Trophoblast cell (in vitro differentiated cells and primary cell): Measurements from ENCODE around the gene DIAPH3.

Experiments used
- DNase-seq, 2 donors: peaks; one replicate each; pipeline ENCODE4 v3.0.0-alpha.2; 2016
- H2AFZ ChIP-seq: 2 replicates; pipeline ENCODE4 v1.6.1; 2013; ENCODE audit warnings: low read length, moderate library complexity, mild to moderate bottlenecking; ENCODE audit not compliant: insufficient read depth, poor library complexity
- H2AK5ac ChIP-seq: 2 replicates; pipeline ENCODE4 v1.6.1; 2013; ENCODE audit warnings: mild to moderate bottlenecking, low read length
- H2BK120ac ChIP-seq: 2 replicates; pipeline ENCODE4 v1.6.1; 2013; ENCODE audit warnings: low read length, mild to moderate bottlenecking, moderate library complexity; ENCODE audit not compliant: insufficient read depth, poor library complexity
- H2BK12ac ChIP-seq: 2 replicates; pipeline ENCODE4 v1.6.1; 2013; ENCODE audit warnings: mild to moderate bottlenecking, low read length, moderate library complexity
- H2BK5ac ChIP-seq: 2 replicates; pipeline ENCODE4 v1.6.1; 2013; ENCODE audit warnings: low read length, low read depth, moderate library complexity, mild to moderate bottlenecking; ENCODE audit not compliant: poor library complexity
- H3K14ac ChIP-seq: 2 replicates; pipeline ENCODE4 v1.6.1; 2013; ENCODE audit warnings: mild to moderate bottlenecking, low read length
- H3K18ac ChIP-seq: 2 replicates; pipeline ENCODE4 v1.6.1; 2013; ENCODE audit warnings: mild to moderate bottlenecking, low read length
- H3K23ac ChIP-seq: 2 replicates; pipeline ENCODE4 v1.6.1; 2013; ENCODE audit warnings: low read length
- H3K27ac ChIP-seq: 2 replicates; pipeline ENCODE4 v1.5.1; 2013; ENCODE audit warnings: low read depth, mild to moderate bottlenecking, inconsistent platforms, low read length, moderate library complexity
- H3K27me3 ChIP-seq: 2 replicates; pipeline ENCODE4 v1.6.1; 2013; ENCODE audit warnings: inconsistent platforms, mild to moderate bottlenecking, low read length, moderate library complexity; ENCODE audit not compliant: insufficient read depth
- H3K36me3 ChIP-seq, 2 experiments: 1 replicate in 1 of 2; 2 replicates in 1 of 2; pipeline ENCODE4 v1.6.1; 2013; ENCODE audit warnings: low read length in 2 of 2, mild to moderate bottlenecking in 2 of 2, moderate library complexity in 1 of 2; ENCODE audit not compliant: insufficient read depth in 2 of 2, control insufficient read depth in 1 of 2
- H3K4ac ChIP-seq: 2 replicates; pipeline ENCODE4 v1.6.1; 2013; ENCODE audit warnings: low read depth, mild to moderate bottlenecking, low read length, moderate library complexity
- H3K4me1 ChIP-seq, 2 experiments: 1 replicate in 1 of 2; 2 replicates in 1 of 2; pipeline ENCODE4 v1.6.1; 2013; ENCODE audit warnings: low read length in 2 of 2, mild to moderate bottlenecking in 2 of 2, moderate library complexity in 1 of 2; ENCODE audit not compliant: insufficient read depth in 2 of 2, control insufficient read depth in 1 of 2
- H3K4me2 ChIP-seq: 2 replicates; pipeline ENCODE4 v1.6.1; 2013; ENCODE audit warnings: inconsistent platforms, mild to moderate bottlenecking, low read length, moderate library complexity
- H3K4me3 ChIP-seq: 2 replicates; pipeline ENCODE4 v1.5.1; 2013; ENCODE audit warnings: mild to moderate bottlenecking, low read depth, low read length, inconsistent platforms
- H3K79me1 ChIP-seq: one replicate; pipeline ENCODE4 v1.6.1; 2013; ENCODE audit warnings: low read length
- H3K79me2 ChIP-seq: 2 replicates; pipeline ENCODE4 v1.6.1; 2013; ENCODE audit warnings: low read length, mild to moderate bottlenecking; ENCODE audit not compliant: control insufficient read depth, insufficient read depth, poor library complexity
- H3K9ac ChIP-seq: 2 replicates; pipeline ENCODE4 v1.6.1; 2013; ENCODE audit warnings: mild to moderate bottlenecking, low read length
- H3K9me3 ChIP-seq: 2 replicates; pipeline ENCODE4 v1.6.1; 2013; ENCODE audit warnings: low read depth, mild to moderate bottlenecking, control low read depth, inconsistent platforms, low read length; ENCODE audit not compliant: insufficient read depth
- H4K12ac ChIP-seq: 2 replicates; pipeline ENCODE4 v1.6.1; 2013; ENCODE audit warnings: low read depth, mild to moderate bottlenecking, low read length, moderate library complexity
- H4K8ac ChIP-seq: 2 replicates; pipeline ENCODE4 v1.6.1; 2013; ENCODE audit warnings: low read depth, mild to moderate bottlenecking, low read length, moderate library complexity
- H4K91ac ChIP-seq: one replicate; pipeline ENCODE4 v1.6.1; 2013; ENCODE audit warnings: low read depth, mild to moderate bottlenecking, low read length, moderate library complexity
- WGBS: extraction: QIAGEN DNeasy Blood & Tissue Kit; methylation state at CpG from one replicate; pipeline ENCODE4 v1.1.7; 2013; ENCODE audit warnings: missing lambda C conversion rate; ENCODE audit not compliant: insufficient read length, insufficient coverage; ENCODE audit errors: extremely low coverage; 5-methylcytosine and 5-hydroxymethylcytosine counted together

Gene DIAPH3

GRCh38 chr13:59883885-59884284, 279.8 kb downstream of the DIAPH3 start:
- Histone ChIP-seq H3K4me2 (no peak overlapping the region), H3K9ac (no peak overlapping the region), H2BK5ac (no peak overlapping the region), H3K4me3 (no peak overlapping the region), H3K79me2 (no peaks in the 10 kb centered on the region), H4K91ac (no peak overlapping the region), H3K27ac (no peak overlapping the region), H3K4me1 (no peaks in the 10 kb centered on the region), H3K79me1 (no peaks in the 10 kb centered on the region), H3K23ac (no peak overlapping the region), H3K9me3 (no peaks in the 10 kb centered on the region), H3K36me3 (peaks cover 0 to 3% of the 10 kb centered on the region in 2 experiments), H3K18ac (no peak overlapping the region), H2BK12ac (no peak overlapping the region), H4K8ac (no peak overlapping the region), H4K12ac (no peak overlapping the region), H3K27me3 (no peaks in the 10 kb centered on the region), H3K4ac (no peak overlapping the region), H2AFZ (no peak overlapping the region), H3K14ac (no peak overlapping the region), H2BK120ac (no peak overlapping the region), H2AK5ac (no peak overlapping the region)
- DNase-seq, result no peak
- no CpG with 5 or more reads among the region's 5 CpGs for WGBS

GRCh38 chr13:59880468-59880867, 283.3 kb downstream of the DIAPH3 start:
- WGBS, result no CpG with 5 or more reads among the region's 1 CpG
- peaks cover 0 to 3% of the 10 kb centered on the region in 2 experiments for H3K36me3 ChIP-seq
- H4K91ac ChIP-seq, result no peak overlapping the region
- no peaks in the 10 kb centered on the region for H3K9me3 ChIP-seq
- no peak overlapping the region for H3K9ac ChIP-seq
- no peak overlapping the region for H3K27ac ChIP-seq
- no peak overlapping the region for H3K18ac ChIP-seq
- H3K79me2 ChIP-seq, result no peaks in the 10 kb centered on the region
- H2BK5ac ChIP-seq, result no peak overlapping the region
- DNase-seq, result no peak
- H2BK12ac ChIP-seq, result no peak overlapping the region
- H3K4me1 ChIP-seq, result no peaks in the 10 kb centered on the region
- no peak overlapping the region for H3K23ac ChIP-seq
- H4K8ac ChIP-seq, result no peak overlapping the region
- H3K79me1 ChIP-seq, result no peaks in the 10 kb centered on the region
- H3K27me3 ChIP-seq, result no peaks in the 10 kb centered on the region
- no peak overlapping the region for H3K4me3 ChIP-seq
- no peak overlapping the region for H3K4me2 ChIP-seq
- H2BK120ac ChIP-seq, result no peak overlapping the region
- no peak overlapping the region for H2AK5ac ChIP-seq
- no peak overlapping the region for H2AFZ ChIP-seq
- no peak overlapping the region for H4K12ac ChIP-seq
- no peak overlapping the region for H3K4ac ChIP-seq
- no peak overlapping the region for H3K14ac ChIP-seq

- Histone ChIP-seq H2AFZ (no peak overlapping the region), H3K36me3 (peaks cover 0 to 3% of the 10 kb centered on the region in 2 experiments), H3K4me2 (no peak overlapping the region), H2AK5ac (no peak overlapping the region), H3K23ac (no peak overlapping the region), H2BK120ac (no peak overlapping the region), H4K8ac (no peak overlapping the region), H3K79me1 (no peaks in the 10 kb centered on the region), H4K91ac (no peak overlapping the region), H4K12ac (no peak overlapping the region), H3K4me3 (no peak overlapping the region), H3K27ac (no peak overlapping the region), H3K18ac (no peak overlapping the region), H3K4ac (no peak overlapping the region), H2BK5ac (no peak overlapping the region), H3K9ac (no peak overlapping the region), H3K4me1 (no peaks in the 10 kb centered on the region), H2BK12ac (no peak overlapping the region), H3K79me2 (no peaks in the 10 kb centered on the region), H3K27me3 (no peaks in the 10 kb centered on the region), H3K9me3 (no peaks in the 10 kb centered on the region), H3K14ac (no peak overlapping the region)
- WGBS, result no CpG with 5 or more reads among the region's 4 CpGs
- no peak for DNase-seq
Measured at GRCh38 chr13:59879281-59879680, 284.4 kb downstream of the DIAPH3 start.

- Histone ChIP-seq H3K9me3 (no peaks in the 10 kb centered on the region), H3K9ac (no peak overlapping the region), H3K36me3 (peaks cover 0 to 3% of the 10 kb centered on the region in 2 experiments), H4K12ac (no peak overlapping the region), H3K27ac (no peak overlapping the region), H3K79me1 (no peaks in the 10 kb centered on the region), H4K91ac (no peak overlapping the region), H2BK5ac (no peak overlapping the region), H3K27me3 (no peaks in the 10 kb centered on the region), H3K4me2 (no peak overlapping the region), H3K79me2 (no peaks in the 10 kb centered on the region), H3K4me1 (no peaks in the 10 kb centered on the region), H3K23ac (no peak overlapping the region), H2BK120ac (no peak overlapping the region), H2AFZ (no peak overlapping the region), H3K4ac (no peak overlapping the region), H2BK12ac (no peak overlapping the region), H3K14ac (no peak overlapping the region), H4K8ac (no peak overlapping the region), H3K18ac (no peak overlapping the region), H2AK5ac (no peak overlapping the region), H3K4me3 (no peak overlapping the region)
- WGBS, result no CpG with 5 or more reads among the region's 2 CpGs
- no peak for DNase-seq
Measured at GRCh38 chr13:59877933-59878332, 285.8 kb downstream of the DIAPH3 start.
